Mesothelial cell of epicardium (in vitro differentiated cells): ENCODE data around the gene RERE. TPM values are rescaled to one million over a fixed set of nuclear protein-coding genes. Genes with fewer than 3 reads are reported as not detected.

Experiments used
- DNase-seq, 2 experiments: peaks; one replicate each; pipeline ENCODE4 v3.0.0; 2021; ENCODE audit warnings: low spot score in 2 of 2; ENCODE audit not compliant: unreplicated experiment in 2 of 2
- H3K27ac Mint-ChIP-seq: 2 replicates; pipeline ENCODE4 v1.8.0; 2021; ENCODE audit warnings: mixed read lengths
- H3K27me3 Mint-ChIP-seq: 2 replicates; pipeline ENCODE4 v1.8.0; 2021; ENCODE audit warnings: low read depth, mixed read lengths
- H3K36me3 Mint-ChIP-seq: 2 replicates; pipeline ENCODE4 v1.8.0; 2021; ENCODE audit warnings: mixed read lengths
- H3K4me1 Mint-ChIP-seq: 2 replicates; pipeline ENCODE4 v1.8.0; 2021; ENCODE audit warnings: mixed read lengths
- H3K4me3 Mint-ChIP-seq: 2 replicates; pipeline ENCODE4 v1.8.0; 2021; ENCODE audit warnings: mild to moderate bottlenecking, moderate library complexity, mixed read lengths
- H3K9me3 Mint-ChIP-seq: 2 replicates; pipeline ENCODE4 v1.8.0; 2021; ENCODE audit warnings: mixed read lengths
- CTCF ChIP-seq: fragments of 200-600 bp; sonication (generic); IDR thresholded peaks from one replicate; pipeline ENCODE4 v1.5.0; 2021; ENCODE audit warnings: antibody characterized with exemption; ENCODE audit not compliant: unreplicated experiment
- total RNA-seq: library from RNA; stranded (reverse); gene quantifications from 3 replicates; pipeline ENCODE4 v1.2.1, GENCODE V29; 2021

Gene RERE
- total RNA-seq, 1 donor from 2014 or later: 187 TPM

- Mint-ChIP-seq H3K36me3 (no peaks in the 10 kb centered on the region), H3K27ac (peak overlapping the region; percentile 31), H3K4me1 (peaks cover 36% of the 10 kb centered on the region), H3K27me3 (no peaks in the 10 kb centered on the region), H3K4me3 (no peak overlapping the region), H3K9me3 (no peaks in the 10 kb centered on the region)
- DNase-seq: no peak
- no peak for TF ChIP-seq CTCF
Observed at GRCh38 chr1:8667869-8668594, 149.4 kb downstream of the RERE start.

GRCh38 chr1:8666389-8667167, 150.9 kb downstream of the RERE start:
- Mint-ChIP-seq H3K9me3 (no peaks in the 10 kb centered on the region), H3K36me3 (no peaks in the 10 kb centered on the region), H3K4me3 (no peak overlapping the region), H3K4me1 (peaks cover 36% of the 10 kb centered on the region), H3K27ac (peak overlapping the region; percentile 26), H3K27me3 (no peaks in the 10 kb centered on the region)
- no peak for TF ChIP-seq CTCF
- DNase-seq: no peak

GRCh38 chr1:8665833-8666232, 151.6 kb downstream of the RERE start:
- no peak overlapping the region for H3K4me3 Mint-ChIP-seq
- H3K27ac Mint-ChIP-seq: no peak overlapping the region
- no peaks in the 10 kb centered on the region for H3K9me3 Mint-ChIP-seq
- peaks cover 29% of the 10 kb centered on the region for H3K4me1 Mint-ChIP-seq
- H3K36me3 Mint-ChIP-seq: no peaks in the 10 kb centered on the region
- H3K27me3 Mint-ChIP-seq: no peaks in the 10 kb centered on the region
- DNase-seq: no peak
- no peak for TF ChIP-seq CTCF

- no peak overlapping the region for H3K4me3 Mint-ChIP-seq
- H3K27me3 Mint-ChIP-seq: no peaks in the 10 kb centered on the region
Observed at GRCh38 chr1:8664887-8665286, 152.6 kb downstream of the RERE start.

GRCh38 chr1:8663915-8664329, 153.5 kb downstream of the RERE start:
- Mint-ChIP-seq H3K27ac (no peak overlapping the region), H3K36me3 (no peaks in the 10 kb centered on the region), H3K27me3 (no peaks in the 10 kb centered on the region), H3K4me3 (no peak overlapping the region), H3K4me1 (peaks cover 19% of the 10 kb centered on the region), H3K9me3 (no peaks in the 10 kb centered on the region)
- TF ChIP-seq CTCF: no peak
- no peak for DNase-seq

More at GRCh38 chr1:8664887-8665286, 152.6 kb downstream of the RERE start:
- no peaks in the 10 kb centered on the region for H3K36me3 Mint-ChIP-seq
- no peak for TF ChIP-seq CTCF
- no peak overlapping the region for H3K27ac Mint-ChIP-seq
- DNase-seq: no peak
- H3K9me3 Mint-ChIP-seq: no peaks in the 10 kb centered on the region
- peaks cover 20% of the 10 kb centered on the region for H3K4me1 Mint-ChIP-seq
